Measurements from ENCODE around the gene CDC20. TPM values are rescaled to one million over a fixed set of nuclear protein-coding genes. Genes with fewer than 3 reads are reported as not detected.

CDC20 gene
- total and polyA plus RNA-seq, 2 of the 8 experiments (the other 6 are each of a cell fraction or from before 2014, with no cell fraction given), result 214 to 221 TPM

DNA sequence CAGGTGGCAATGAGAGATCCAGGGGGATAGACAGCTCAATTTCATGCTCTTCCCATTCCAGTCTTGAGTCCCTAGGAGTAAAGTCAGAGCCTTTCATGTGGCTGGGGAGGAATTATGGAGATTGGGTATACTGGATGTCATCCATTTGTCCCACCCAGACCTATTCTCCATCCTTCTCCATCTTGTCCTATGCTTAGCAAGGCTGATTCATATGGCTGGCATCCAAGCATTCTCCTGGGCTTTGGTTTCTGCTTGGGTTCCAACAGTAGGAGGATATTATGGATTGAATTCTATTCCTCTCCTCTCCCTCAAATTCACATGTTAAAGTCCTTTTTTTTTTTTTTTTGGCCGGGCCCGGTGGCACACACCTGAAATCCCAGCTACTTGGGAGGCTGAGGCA, 3.8 kb upstream of the CDC20 start:
- Histone ChIP-seq H2BK12ac (ENCODE audit: low read depth, low read length) (no peak overlapping the region), H3K36me3 (ENCODE audit: control insufficient read depth in 2 of 4, insufficient read depth in 4 of 4, low read length in 3 of 4) (peaks cover under 1 to 5% (median 2%) of the 10 kb centered on the region in 4 experiments; a peak in 6 of 8 replicates), H2BK20ac (ENCODE audit: low read length) (no peak overlapping the region), H2BK5ac (ENCODE audit: low read depth, low read length) (no peak overlapping the region), H3K23ac (ENCODE audit: insufficient read length) (no peak overlapping the region), H3K4ac (replicated peaks; ENCODE audit: insufficient read length, low read depth, low read length) (no peak overlapping the region), H3K18ac (ENCODE audit: extremely low read depth, low read length) (no peak overlapping the region), H3K27ac (ENCODE audit: low read depth, low read length) (no peak overlapping the region), H3K9ac (replicated peaks in 1 of 4; ENCODE audit: extremely low read depth in 1 of 4, low read depth in 3 of 4, low read length in 3 of 4) (no peak overlapping the region), H3K9me3 (ENCODE audit: insufficient read depth in 2 of 2, low read depth in 1 of 2, low read length in 1 of 2) (no peaks in the 10 kb centered on the region), H4K8ac (ENCODE audit: extremely low read depth, insufficient read depth, low read length) (no peak overlapping the region), H2BK120ac (replicated peaks; ENCODE audit: low read depth, low read length) (no peak overlapping the region), H3K27me3 (replicated peaks in 1 of 4; ENCODE audit: control insufficient read depth in 3 of 4, extremely low read depth in 1 of 4, insufficient read depth in 3 of 4, low read length in 3 of 4) (no peaks in the 10 kb centered on the region), H2AFZ (ENCODE audit: low read length) (no peak overlapping the region), H4K5ac (ENCODE audit: insufficient read length, low read depth, low read length) (no peak overlapping the region), H3K4me2 (ENCODE audit: insufficient read depth in 1 of 2, low read depth in 2 of 2, low read length in 2 of 2) (no peak overlapping the region), H2BK15ac (ENCODE audit: low read length) (no peak overlapping the region), H4K91ac (replicated peaks; ENCODE audit: insufficient read length, low read length) (no peak overlapping the region), H4K20me1 (replicated peaks in 1 of 2; ENCODE audit: control insufficient read depth in 1 of 2, insufficient read depth in 2 of 2, low read length in 2 of 2) (peaks cover under 1 to 5% of the 10 kb centered on the region in 2 experiments), H3K23me2 (ENCODE audit: low read depth, low read length) (peaks cover 7% of the 10 kb centered on the region), H3K14ac (ENCODE audit: insufficient read length) (no peak overlapping the region), H3K4me1 (replicated peaks in 1 of 4; ENCODE audit: control insufficient read depth in 3 of 4, insufficient read depth in 4 of 4, low read length in 3 of 4) (peaks cover 4 to 11% (median 7%) of the 10 kb centered on the region in 4 experiments; a peak in 6 of 7 replicates), H3K56ac (replicated peaks; ENCODE audit: insufficient read length, low read depth, low read length) (no peak overlapping the region), H3K4me3 (ENCODE audit: extremely low read depth in 1 of 4, insufficient read depth in 2 of 4, low read depth in 3 of 4, low read length in 4 of 4) (no peak overlapping the region), H3K79me1 (ENCODE audit: low read depth, low read length) (no peaks in the 10 kb centered on the region), H3K79me2 (ENCODE audit: control insufficient read depth in 1 of 2, insufficient read depth in 2 of 2, low read length in 2 of 2) (peaks cover 4 to 9% of the 10 kb centered on the region in 2 experiments), H2AK5ac (ENCODE audit: low read depth, low read length) (no peak overlapping the region)
- FAIRE-seq (no peak), DNase-seq (ENCODE audit: low read depth in 1 of 2, low spot score in 2 of 2) (no peak)
- CTCF ChIA-PET (ENCODE audit: partially characterized antibody), result interaction anchor here (0.9 to 1.5 kb wide), 3 partner anchors 13 to 117 kb away, joined by 4 to 6 read pairs (median 4); partner anchors contain the start of gene ELOVL1
- no peak for TF ChIP-seq BCL11A (IDR thresholded peaks at IDR 0.05; ENCODE audit: low read depth in 2 of 2, low read length in 2 of 2)
- TF ChIP-seq BACH1 (IDR thresholded peaks at IDR 0.05; ENCODE audit: low read length), result no peak
- no CpG with 5 or more reads among the region's 2 CpGs for WGBS, 2 experiments (ENCODE audit: extremely low coverage in 1 of 2, insufficient coverage in 1 of 2, insufficient read length in 1 of 2, insufficient replicate concordance in 2 of 2, low coverage in 1 of 2, low lambda C conversion rate in 2 of 2, missing lambda C conversion rate in 1 of 2)
- POLR2A ChIA-PET (ENCODE audit: partially characterized antibody), result interaction anchor here (0.6 to 1.9 kb wide), 2 partner anchors 12 to 29 kb away, joined by 4 to 5 read pairs; no protein-coding TSS in a partner anchor

All from H1 (cell line).